Stimulated activated CD8-positive, alpha-beta memory T cell treated with anti-CD3 and anti-CD28 coated beads, Interleukin-4, amount 100 ng/mL, for 1 hour (primary cell): ENCODE data around the gene SORL1.
"Not testable (repeated sequence)": the region's sequence is repeated elsewhere in the genome, so short reads cannot be mapped to it uniquely, and the experiment has no call there.

ENCODE experiments used
- DNase-seq, 2 donors: peaks; one replicate each; pipeline ENCODE4 v3.0.0-alpha.2; 2020; ENCODE audit warnings: low read depth in 2 of 2, low spot score in 1 of 2

The SORL1 gene

GRCh38 chr11:121451986-121452608 is at the start of gene SORL1:
Gene SORL1 (plus strand): TSS chr11:121452314. CDS start chr11:121452332, 18 bp downstream.
- DNase-seq: peak in 1 of 2 donors; percentile 54

GRCh38 chr11:121405646-121406045 is 46.5 kb upstream of the SORL1 start:
- DNase-seq: no peak

- DNase-seq: no peak
These were observed 45.8 kb upstream of the SORL1 start for GRCh38 chr11:121406291-121406690.

GRCh38 chr11:121408830-121409229 is 43.3 kb upstream of the SORL1 start:
- no peak for DNase-seq

- not testable (repeated sequence) for DNase-seq
These were observed 42.1 kb upstream of the SORL1 start for GRCh38 chr11:121410041-121410440.

GRCh38 chr11:121411330-121411729 is 40.8 kb upstream of the SORL1 start:
- DNase-seq: not testable (repeated sequence)

GRCh38 chr11:121412000-121412587 is 40.0 kb upstream of the SORL1 start:
- no peak for DNase-seq

- no peak for DNase-seq
These were observed 39.3 kb upstream of the SORL1 start for GRCh38 chr11:121412711-121413415.

GRCh38 chr11:121414141-121414913 is 37.8 kb upstream of the SORL1 start:
- no peak for DNase-seq

- DNase-seq: no peak
These were observed 36.3 kb upstream of the SORL1 start for GRCh38 chr11:121415856-121416255.

- DNase-seq: peak; percentile 7 to 20
These were observed 35.0 kb upstream of the SORL1 start for GRCh38 chr11:121417055-121417551.

GRCh38 chr11:121417607-121418006 is 34.5 kb upstream of the SORL1 start:
- no peak for DNase-seq

GRCh38 chr11:121418625-121419114 is 33.4 kb upstream of the SORL1 start:
- DNase-seq: peak in 1 of 2 donors; percentile 12

- no peak for DNase-seq
These were observed 32.3 kb upstream of the SORL1 start for GRCh38 chr11:121419836-121420235.

GRCh38 chr11:121420398-121420797 is 31.7 kb upstream of the SORL1 start:
- no peak for DNase-seq

- no peak for DNase-seq
These were observed 30.8 kb upstream of the SORL1 start for GRCh38 chr11:121421149-121421901.

GRCh38 chr11:121422675-121423074 is 29.4 kb upstream of the SORL1 start:
- DNase-seq: no peak

GRCh38 chr11:121425828-121426227 is 26.3 kb upstream of the SORL1 start:
- DNase-seq: no peak

- peak in 1 of 2 donors; percentile 24 for DNase-seq
These were observed 25.4 kb upstream of the SORL1 start for GRCh38 chr11:121426476-121427399.

GRCh38 chr11:121427400-121427744 is 24.7 kb upstream of the SORL1 start:
- no peak for DNase-seq
